GM12864 (cell line): ENCODE data around the gene TMEM125.

Experiments used
- DNase-seq: peaks from one replicate; pipeline ENCODE4 v3.0.0-alpha.2; 2011; ENCODE audit warnings: low read depth
- H3K4me3 ChIP-seq: 2 replicates; pipeline ENCODE4 v1.5.1; 2011; ENCODE audit warnings: mild to moderate bottlenecking, low read depth, low read length, control low read depth
- CTCF ChIP-seq: IDR thresholded peaks from 2 replicates; pipeline ENCODE4 v1.5.1; 2011; ENCODE audit warnings: low read depth, mild to moderate bottlenecking, moderate library complexity, low read length, control low read depth, inconsistent platforms; ENCODE audit errors: missing control alignments

The TMEM125 gene

GRCh38 chr1:43267818-43268425 lies 1.9 kb upstream of the TMEM125 start:
- H3K4me3 ChIP-seq: no peak overlapping the region
- no peak for TF ChIP-seq CTCF
- DNase-seq: no peak

GRCh38 chr1:43270421-43271095 lies 775 bp downstream of the TMEM125 start:
- no peak overlapping the region for H3K4me3 ChIP-seq
- TF ChIP-seq CTCF: no peak
- no peak for DNase-seq

GRCh38 chr1:43271186-43272118 lies 1.7 kb downstream of the TMEM125 start:
- no peak for DNase-seq
- no peak for TF ChIP-seq CTCF
- H3K4me3 ChIP-seq: no peak overlapping the region

GRCh38 chr1:43272161-43272560 lies 2.4 kb downstream of the TMEM125 start:
- TF ChIP-seq CTCF: no peak
- DNase-seq: no peak
- H3K4me3 ChIP-seq: no peak overlapping the region

- TF ChIP-seq CTCF: no peak
- no peak for DNase-seq
- H3K4me3 ChIP-seq: no peak overlapping the region
These were observed 3.1 kb downstream of the TMEM125 start for GRCh38 chr1:43272576-43273571.

- DNase-seq: no peak
These were observed 3.9 kb downstream of the TMEM125 start for GRCh38 chr1:43273708-43274107.

More at GRCh38 chr1:43273708-43274107, 3.9 kb downstream of the TMEM125 start:
- no peak overlapping the region for H3K4me3 ChIP-seq
- TF ChIP-seq CTCF: no peak
